Measurements from ENCODE around the gene DDX5. TPM values are rescaled to one million over a fixed set of nuclear protein-coding genes. Genes with fewer than 3 reads are reported as not detected.

The DDX5 gene
- total RNA-seq, 1 experiment from 2014 or later, result 411 TPM

- TSS peak; percentile 63 for BruUV-seq (replicated peaks)
- DNase-seq (ENCODE audit: low read depth, low spot score) (no peak), ATAC-seq (peak; percentile 43)
- TF ChIP-seq REST (IDR thresholded peaks at IDR 0.05; ENCODE audit: insufficient read depth in 1 of 2, low read depth in 2 of 2, low read length in 1 of 2) (no peak; a peak in 1 of 4 replicates), SIN3A (IDR thresholded peaks at IDR 0.05; ENCODE audit: borderline replicate concordance, insufficient read depth, low read depth, low read length) (no peak), TCF7L2 (IDR thresholded peaks at IDR 0.05; ENCODE audit: low read depth, low read length) (peak; percentile 52; the same call in 1 of the 2 replicates), POLR2AphosphoS5 (IDR thresholded peaks at IDR 0.05; ENCODE audit: low read depth, low read length) (no peak)
- CTCF ChIA-PET, result interaction anchor here (1.1 kb wide), 1 partner anchor 85 kb away, joined by 4 read pairs; no protein-coding TSS in a partner anchor
- intact Hi-C loops (cut with micrococcal nuclease; ENCODE audit: unreplicated experiment) (no loop called here), in situ Hi-C loops (cut with HindIII; ENCODE audit: low pct_unique_long_range_greater_than_20kb, low sequenced_read_pairs) (no loop called here)
- POLR2A ChIA-PET, result interaction anchor here (0.6 to 0.9 kb wide), 2 partner anchors 9 to 226 kb away, joined by 3 to 6 read pairs; partner anchors contain the start of gene POLG2
- no peaks in the 10 kb centered on the region for H3K27me3 ChIP-seq (ENCODE audit: control insufficient read depth, insufficient read depth, low read length)
- H3K9me3 ChIP-seq (ENCODE audit: control insufficient read depth, insufficient read depth, low read depth, low read length), result no peaks in the 10 kb centered on the region
- H3K27ac ChIP-seq (ENCODE audit: low read length), result peak overlapping the region; percentile 90
- peaks cover 34% of the 10 kb centered on the region for H3K4me1 ChIP-seq (ENCODE audit: control insufficient read depth, insufficient read depth, low read length)
- peaks cover 71% of the 10 kb centered on the region for H3K36me3 ChIP-seq (ENCODE audit: control insufficient read depth, insufficient read depth, low read length)
- H3K4me3 ChIP-seq (ENCODE audit: low read depth in 2 of 2, low read length in 2 of 2), result peak overlapping the region; percentile 88 to 99
Observed at GRCh38 chr17:64505340-64506200, 519 bp downstream of the DDX5 start.

- H3K4me3 ChIP-seq (ENCODE audit: low read depth in 2 of 2, low read length in 2 of 2), result peak overlapping the region; percentile 88 to 99
- no TSS peak for BruUV-seq (replicated peaks)
- CTCF ChIA-PET, result no interaction called here
- H3K9me3 ChIP-seq (ENCODE audit: control insufficient read depth, insufficient read depth, low read depth, low read length), result no peaks in the 10 kb centered on the region
- POLR2A ChIA-PET, result interaction anchor here (0.9 kb wide), 1 partner anchor 8 kb away, joined by 3 read pairs; the partner anchor contains the start of gene POLG2
- ATAC-seq (no peak), DNase-seq (ENCODE audit: low read depth, low spot score) (no peak)
- no peaks in the 10 kb centered on the region for H3K27me3 ChIP-seq (ENCODE audit: control insufficient read depth, insufficient read depth, low read length)
- TF ChIP-seq CTCF (IDR thresholded peaks at IDR 0.05) (no peak), POLR2AphosphoS5 (IDR thresholded peaks at IDR 0.05; ENCODE audit: low read depth, low read length) (no peak), SIN3A (IDR thresholded peaks at IDR 0.05; ENCODE audit: borderline replicate concordance, insufficient read depth, low read depth, low read length) (no peak), REST (IDR thresholded peaks at IDR 0.05; ENCODE audit: insufficient read depth in 1 of 2, low read depth in 2 of 2, low read length in 1 of 2) (no peak), TCF7L2 (IDR thresholded peaks at IDR 0.05; ENCODE audit: low read depth, low read length) (no peak)
- intact Hi-C loops (cut with micrococcal nuclease; ENCODE audit: unreplicated experiment) (no loop called here), in situ Hi-C loops (cut with HindIII; ENCODE audit: low pct_unique_long_range_greater_than_20kb, low sequenced_read_pairs) (no loop called here)
- H3K36me3 ChIP-seq (ENCODE audit: control insufficient read depth, insufficient read depth, low read length), result peaks cover 76% of the 10 kb centered on the region
- peak overlapping the region; percentile 82 for H3K27ac ChIP-seq (ENCODE audit: low read length)
- H3K4me1 ChIP-seq (ENCODE audit: control insufficient read depth, insufficient read depth, low read length), result peaks cover 40% of the 10 kb centered on the region
Observed at GRCh38 chr17:64504769-64505339, 1.2 kb downstream of the DDX5 start.
